NCI-H446 treated with DMSO at 0.1 percent for 48 hours (cell line): ENCODE measurements around the gene GPR21.

Experiments used
- DNase-seq: peaks from one replicate; lab custom pipeline; 2025; lab: John Stamatoyannopoulos, UW

GPR21 gene

GRCh38 chr9:123063896-123064295 is 30.4 kb downstream of the GPR21 start:
- DNase-seq = no peak

- DNase-seq = no peak
Observed at GRCh38 chr9:123064716-123065115, 31.2 kb downstream of the GPR21 start.

- DNase-seq = no peak
Observed at GRCh38 chr9:123065196-123065595, 31.7 kb downstream of the GPR21 start.

- DNase-seq = no peak
Observed at GRCh38 chr9:123067136-123067535, 33.7 kb downstream of the GPR21 start.

- DNase-seq = no peak
Observed at GRCh38 chr9:123069010-123069481, 35.6 kb downstream of the GPR21 start.

- no peak for DNase-seq
Observed at GRCh38 chr9:123070198-123070597, 36.7 kb downstream of the GPR21 start.

- no peak for DNase-seq
Observed at GRCh38 chr9:123072407-123072995, 39.0 kb downstream of the GPR21 start.

GRCh38 chr9:123073441-123073840 is 40.0 kb downstream of the GPR21 start:
- DNase-seq = no peak

GRCh38 chr9:123073991-123074422 is 40.5 kb downstream of the GPR21 start:
- DNase-seq = no peak

- no peak for DNase-seq
Observed at GRCh38 chr9:123074628-123075027, 41.2 kb downstream of the GPR21 start.

- no peak for DNase-seq
Observed at GRCh38 chr9:123080444-123080843, 47.0 kb downstream of the GPR21 start.

- no peak for DNase-seq
Observed at GRCh38 chr9:123081824-123082223, 48.4 kb downstream of the GPR21 start.

GRCh38 chr9:123083680-123084079 is 50.2 kb downstream of the GPR21 start:
- no peak for DNase-seq

GRCh38 chr9:123084256-123084655 is 50.8 kb downstream of the GPR21 start:
- no peak for DNase-seq
